OCI-LY1 (cell line): ENCODE measurements around the gene NPAS4.

Experiments
- H2AFZ ChIP-seq: fragments of 200-600 bp; sonication (generic), shearing (Covaris generic); 2 replicates; pipeline ENCODE4 v1.6.0; 2014; ENCODE audit warnings: antibody characterized with exemption, mild to moderate bottlenecking, low read length
- H3F3A ChIP-seq: fragments of 200-600 bp; sonication (generic), shearing (Covaris generic); 2 replicates; pipeline ENCODE4 v1.6.0; 2014; ENCODE audit warnings: mild to moderate bottlenecking, antibody characterized with exemption, low read length, moderate library complexity; ENCODE audit not compliant: insufficient read depth
- H3K27ac ChIP-seq: fragments of 200-600 bp; sonication (generic); 2 replicates; pipeline ENCODE4 v1.5.1; 2014; ENCODE audit warnings: low read length, mixed run types, mild to moderate bottlenecking, low read depth; ENCODE audit not compliant: poor library complexity, severe bottlenecking
- H3K27me3 ChIP-seq: fragments of 200-600 bp; sonication (generic); 2 replicates; pipeline ENCODE4 v1.6.0; 2014; ENCODE audit warnings: antibody characterized with exemption, mild to moderate bottlenecking, low read length, moderate library complexity; ENCODE audit not compliant: insufficient read depth
- H3K36me3 ChIP-seq: fragments of 200-600 bp; sonication (generic); 2 replicates; pipeline ENCODE4 v1.6.1; 2014; ENCODE audit warnings: mild to moderate bottlenecking, antibody characterized with exemption, low read length, moderate library complexity, mixed read lengths; ENCODE audit not compliant: insufficient read depth
- H3K4me1 ChIP-seq: fragments of 200-600 bp; sonication (generic); 2 replicates; pipeline ENCODE4 v1.5.1; 2014; ENCODE audit warnings: mild to moderate bottlenecking, low read length, moderate library complexity; ENCODE audit not compliant: insufficient read depth, severe bottlenecking
- H3K4me2 ChIP-seq: fragments of 200-600 bp; sonication (generic), shearing (Covaris generic); 2 replicates; pipeline ENCODE4 v1.6.1; 2014; ENCODE audit warnings: low read length
- H3K4me3 ChIP-seq: fragments of 200-600 bp; sonication (generic); 2 replicates; pipeline ENCODE4 v1.5.1; 2014; ENCODE audit warnings: low read length, low read depth, mild to moderate bottlenecking, mixed read lengths; ENCODE audit not compliant: poor library complexity, severe bottlenecking
- H3K79me2 ChIP-seq: fragments of 200-600 bp; shearing (Covaris generic); 2 replicates; pipeline ENCODE4 v1.6.1; 2016; ENCODE audit warnings: mixed run types, low read length, mixed read lengths; ENCODE audit not compliant: insufficient read depth
- H3K9ac ChIP-seq: fragments of 200-600 bp; sonication (generic), shearing (Covaris generic); 2 replicates; pipeline ENCODE4 v1.6.1; 2014; ENCODE audit warnings: mild to moderate bottlenecking, low read length, mixed read lengths
- H3K9me2 ChIP-seq: fragments of 200-600 bp; sonication (generic), shearing (Covaris generic); 2 replicates; pipeline ENCODE4 v1.6.1; 2014; ENCODE audit warnings: low read depth, mild to moderate bottlenecking, low read length, mixed read lengths
- H3K9me3 ChIP-seq: fragments of 200-600 bp; shearing (Covaris generic); 2 replicates; pipeline ENCODE4 v1.6.1; 2014; ENCODE audit warnings: low read length, mixed read lengths
- H4K20me1 ChIP-seq: fragments of 200-600 bp; sonication (generic), shearing (Covaris generic); 2 replicates; pipeline ENCODE4 v1.6.0; 2016; ENCODE audit warnings: mild to moderate bottlenecking, low read length; ENCODE audit not compliant: insufficient read depth
- CTCF ChIP-seq: fragments of 200-600 bp; sonication (generic), shearing (Covaris generic); IDR thresholded peaks from 2 replicates; pipeline ENCODE4 v1.5.1; 2017; ENCODE audit warnings: mild to moderate bottlenecking, antibody characterized with exemption, low read length, moderate library complexity, mixed read lengths
- EZH2 ChIP-seq: fragments of 200-600 bp; sonication (generic), shearing (Covaris generic); IDR thresholded peaks from 2 replicates; pipeline ENCODE4 v1.8.0; 2017; ENCODE audit warnings: borderline replicate concordance, mixed run types, mild to moderate bottlenecking, antibody characterized with exemption, low read length, moderate library complexity, mixed read lengths

NPAS4 gene

GRCh38 chr11:66450560-66450959 is 29.7 kb downstream of the NPAS4 start:
- Histone ChIP-seq H3K27ac (no peak overlapping the region), H3K27me3 (peaks cover 8% of the 10 kb centered on the region; the same call in 1 of the 2 replicates), H2AFZ (no peak overlapping the region), H3K4me2 (no peak overlapping the region), H3K4me1 (no peaks in the 10 kb centered on the region), H3K36me3 (no peaks in the 10 kb centered on the region), H3K79me2 (no peaks in the 10 kb centered on the region), H3K9me2 (no peaks in the 10 kb centered on the region), H3K9me3 (no peaks in the 10 kb centered on the region), H3K9ac (no peak overlapping the region), H4K20me1 (no peaks in the 10 kb centered on the region), H3K4me3 (no peak overlapping the region), H3F3A (no peaks in the 10 kb centered on the region)
- no peak for TF ChIP-seq EZH2
- no peak for TF ChIP-seq CTCF

GRCh38 chr11:66451663-66452062 is 30.8 kb downstream of the NPAS4 start:
- Histone ChIP-seq H3K9me3 (no peaks in the 10 kb centered on the region), H3K27ac (no peak overlapping the region), H3K79me2 (no peaks in the 10 kb centered on the region), H3K27me3 (peaks cover 8% of the 10 kb centered on the region; the same call in 1 of the 2 replicates), H3K4me1 (no peaks in the 10 kb centered on the region), H3K9ac (no peak overlapping the region), H3K36me3 (no peaks in the 10 kb centered on the region), H4K20me1 (no peaks in the 10 kb centered on the region), H2AFZ (no peak overlapping the region), H3K4me2 (no peak overlapping the region), H3K9me2 (no peaks in the 10 kb centered on the region), H3K4me3 (no peak overlapping the region), H3F3A (no peaks in the 10 kb centered on the region)
- no peak for TF ChIP-seq EZH2
- TF ChIP-seq CTCF: no peak

- no peaks in the 10 kb centered on the region for H3K79me2 ChIP-seq
- no peak overlapping the region for H3K4me2 ChIP-seq
- no peak overlapping the region for H3K27ac ChIP-seq
- TF ChIP-seq EZH2 (no peak), CTCF (no peak)
- H4K20me1 ChIP-seq: no peaks in the 10 kb centered on the region
- H3K27me3 ChIP-seq: peaks cover 8% of the 10 kb centered on the region; the same call in 1 of the 2 replicates
- no peak overlapping the region for H3K9ac ChIP-seq
- H3K4me3 ChIP-seq: no peak overlapping the region
- H3K9me3 ChIP-seq: no peaks in the 10 kb centered on the region
- H3K4me1 ChIP-seq: peaks cover 8% of the 10 kb centered on the region
- H2AFZ ChIP-seq: no peak overlapping the region
- H3K9me2 ChIP-seq: no peaks in the 10 kb centered on the region
- no peaks in the 10 kb centered on the region for H3K36me3 ChIP-seq
- no peaks in the 10 kb centered on the region for H3F3A ChIP-seq
Observed at GRCh38 chr11:66454247-66454646, 33.4 kb downstream of the NPAS4 start.
